HG03280 (cell line): ENCODE results near the gene PRKAR2A.
"Not testable (repeated sequence)": the region's sequence is repeated elsewhere in the genome, so short reads cannot be mapped to it uniquely, and the experiment has no call there.

Experiments
- ATAC-seq: cut with Tn5 transposase; IDR thresholded peaks from one replicate; pipeline ENCODE4 v1.9.1; 2021; ENCODE audit warnings: mild to moderate bottlenecking, moderate library complexity; ENCODE audit not compliant: unreplicated experiment

PRKAR2A gene

DNA sequence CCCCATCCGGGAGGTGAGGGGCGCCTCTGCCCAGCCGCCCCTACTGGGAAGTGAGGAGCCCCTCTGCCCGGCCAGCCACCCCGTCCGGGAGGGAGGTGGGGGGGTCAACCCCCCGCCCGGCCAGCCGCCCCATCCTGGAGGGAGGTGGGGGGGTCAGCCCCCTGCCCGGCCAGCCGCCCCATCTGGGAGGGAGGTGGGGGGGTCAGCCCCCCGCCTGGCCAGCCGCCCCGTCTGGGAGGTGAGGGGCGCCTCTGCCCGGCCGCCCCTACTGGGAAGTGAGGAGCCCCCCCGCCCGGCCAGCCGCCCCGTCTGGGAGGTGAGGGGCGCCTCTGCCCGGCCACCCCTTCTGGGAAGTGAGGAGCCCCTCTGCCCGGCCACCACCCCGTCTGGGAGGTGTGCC, 113.1 kb downstream of the PRKAR2A start:
- ATAC-seq, result not testable (repeated sequence)

DNA sequence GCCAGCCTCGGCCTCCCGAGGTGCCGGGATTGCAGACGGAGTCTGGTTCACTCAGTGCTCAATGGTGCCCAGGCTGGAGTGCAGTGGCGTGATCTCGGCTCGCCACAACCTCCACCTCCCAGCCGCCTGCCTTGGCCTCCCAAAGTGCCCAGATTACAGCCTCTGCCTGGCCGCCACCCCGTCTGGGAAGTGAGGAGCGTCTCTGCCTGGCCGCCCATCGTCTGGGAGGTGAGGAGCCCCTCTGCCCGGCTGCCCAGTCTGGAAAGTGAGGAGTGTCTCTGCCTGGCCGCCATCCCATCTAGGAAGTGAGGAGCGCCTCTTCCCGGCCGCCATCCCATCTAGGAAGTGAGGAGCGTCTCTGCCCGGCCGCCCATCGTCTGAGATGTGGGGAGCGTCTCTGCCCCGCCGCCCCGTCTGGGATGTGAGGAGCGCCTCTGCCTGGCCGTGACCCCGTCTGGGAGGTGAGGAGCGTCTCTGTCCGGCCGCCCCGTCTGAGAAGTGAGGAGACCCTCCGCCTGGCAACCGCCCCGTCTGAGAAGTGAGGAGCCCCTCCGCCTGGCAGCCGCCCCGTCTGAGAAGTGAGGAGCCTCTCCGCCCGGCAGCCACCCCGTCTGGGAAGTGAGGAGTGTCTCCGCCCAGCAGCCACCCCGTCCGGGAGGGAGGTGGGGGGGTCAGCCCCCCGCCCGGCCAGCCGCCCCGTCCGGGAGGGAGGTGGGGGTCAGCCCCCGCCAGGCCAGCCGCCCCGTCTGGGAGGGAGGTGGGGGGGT, 113.7 kb downstream of the PRKAR2A start:
- not testable (repeated sequence) for ATAC-seq

GRCh38 chr3:48727511-48727910, 120.2 kb downstream of the PRKAR2A start:
- ATAC-seq, result no peak

DNA sequence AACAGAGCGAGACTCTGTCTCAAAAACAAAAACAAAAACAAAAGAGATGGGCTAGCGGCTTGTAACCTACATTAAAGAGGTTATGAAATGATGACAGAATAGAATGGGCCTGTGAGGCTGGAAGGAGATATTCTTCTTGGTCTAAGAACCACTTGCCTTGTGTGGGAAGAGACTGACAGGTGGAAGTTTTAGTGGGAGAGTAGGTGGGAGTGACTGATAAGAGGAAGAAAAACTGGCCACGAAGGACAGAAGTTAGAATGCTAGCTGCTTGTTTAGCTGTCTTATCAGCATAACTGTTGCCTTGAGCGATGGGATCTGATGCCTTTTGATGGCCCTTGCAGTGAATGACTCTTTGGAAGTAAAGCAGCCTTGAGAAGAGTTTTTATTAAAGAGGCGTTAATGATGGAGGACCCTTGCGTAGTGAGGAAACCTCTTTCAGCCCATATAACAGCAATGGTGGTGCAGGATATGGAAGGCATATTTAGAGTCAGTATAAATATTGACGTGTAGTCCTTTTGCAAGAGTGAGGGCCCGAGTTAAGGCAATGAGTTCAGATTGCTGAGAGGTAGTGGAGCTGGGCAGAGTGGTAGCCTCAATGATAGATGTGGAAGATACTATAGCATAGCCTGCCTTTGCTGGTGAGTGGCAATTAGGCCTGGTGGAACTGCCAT, 122.4 kb downstream of the PRKAR2A start:
- ATAC-seq, result not testable (repeated sequence)

DNA sequence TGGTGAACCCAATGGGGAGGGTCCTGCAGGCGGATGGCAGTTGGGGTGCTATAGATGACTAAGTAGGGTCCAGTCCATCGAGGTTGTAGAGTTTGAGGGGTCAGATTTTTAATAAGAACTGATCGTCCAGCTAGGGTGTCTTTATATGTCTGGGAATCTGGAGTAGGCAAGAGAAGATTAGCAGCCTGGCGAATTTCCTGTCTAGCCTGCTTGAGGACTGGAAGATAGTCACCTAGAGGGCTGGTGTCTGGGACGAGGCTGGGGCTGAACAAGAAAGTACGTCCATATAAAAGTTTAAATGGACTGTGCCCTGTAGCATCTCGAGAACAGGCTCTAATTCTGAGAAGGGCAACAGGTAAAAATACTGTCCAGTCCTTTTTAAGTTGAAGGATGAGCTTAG, 123.9 kb downstream of the PRKAR2A start:
- ATAC-seq, result no peak

- ATAC-seq, result not testable (repeated sequence)
Measured at GRCh38 chr3:48723293-48723692, 124.4 kb downstream of the PRKAR2A start.

GRCh38 chr3:48716982-48717746, 130.5 kb downstream of the PRKAR2A start, which contains the start of gene IP6K2:
Gene IP6K2, minus strand, starts transcription at chr3:48717221. Its CDS starts 21,930 bp downstream, at chr3:48695291.
- ATAC-seq, result peak; percentile 98

DNA sequence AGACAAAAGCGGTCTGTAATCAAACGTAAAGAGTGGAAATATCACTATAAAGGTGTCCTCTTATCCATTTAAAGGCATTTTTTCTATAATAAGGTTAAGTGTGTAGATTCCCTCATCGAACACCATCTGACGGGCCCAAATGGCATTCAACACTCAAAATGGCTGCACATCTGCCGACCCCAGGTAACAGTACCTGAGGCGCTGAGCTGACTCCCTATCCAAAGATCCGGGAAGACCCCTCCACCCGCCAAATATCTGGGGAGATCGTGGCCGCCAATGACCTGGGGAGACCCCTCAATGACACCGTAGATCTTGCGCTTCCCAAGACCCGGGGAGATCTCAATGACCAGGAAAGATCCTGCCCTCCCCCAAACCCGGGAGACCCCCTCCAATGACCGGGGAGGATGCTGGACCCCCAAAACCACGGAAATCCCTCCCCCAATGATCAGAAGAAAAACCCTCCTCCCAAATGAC, 131.1 kb downstream of the PRKAR2A start:
- no peak for ATAC-seq

DNA sequence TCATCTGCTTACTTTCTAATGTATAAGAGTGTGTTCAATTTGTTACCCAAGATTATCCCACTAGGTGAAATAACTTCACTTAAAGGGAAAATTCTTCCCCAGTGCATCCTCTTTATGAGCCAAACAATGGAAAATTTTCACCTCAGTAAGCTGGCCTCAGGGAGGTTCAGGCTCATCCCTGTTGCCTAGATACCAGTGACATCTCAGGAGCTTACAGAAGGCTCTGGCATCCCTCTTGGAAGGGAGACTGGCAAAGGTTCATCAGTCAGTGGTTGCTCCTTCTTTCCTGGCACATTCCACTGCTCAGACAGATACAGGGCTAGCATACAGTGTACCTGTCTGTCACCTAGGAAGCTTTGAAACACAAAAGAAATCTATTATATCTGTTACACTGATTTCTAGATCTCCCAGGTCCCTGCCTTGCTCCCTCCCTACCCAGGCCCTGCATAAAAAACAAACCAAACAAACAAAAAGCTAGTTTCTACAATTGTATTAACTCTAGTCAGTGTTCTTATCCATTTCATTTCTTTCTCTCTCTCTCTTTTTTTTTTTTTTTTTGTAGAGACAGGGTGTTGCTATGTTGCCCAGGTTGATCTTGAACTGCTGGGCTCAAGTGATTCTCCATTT, 132.4 kb downstream of the PRKAR2A start:
- no peak for ATAC-seq

DNA sequence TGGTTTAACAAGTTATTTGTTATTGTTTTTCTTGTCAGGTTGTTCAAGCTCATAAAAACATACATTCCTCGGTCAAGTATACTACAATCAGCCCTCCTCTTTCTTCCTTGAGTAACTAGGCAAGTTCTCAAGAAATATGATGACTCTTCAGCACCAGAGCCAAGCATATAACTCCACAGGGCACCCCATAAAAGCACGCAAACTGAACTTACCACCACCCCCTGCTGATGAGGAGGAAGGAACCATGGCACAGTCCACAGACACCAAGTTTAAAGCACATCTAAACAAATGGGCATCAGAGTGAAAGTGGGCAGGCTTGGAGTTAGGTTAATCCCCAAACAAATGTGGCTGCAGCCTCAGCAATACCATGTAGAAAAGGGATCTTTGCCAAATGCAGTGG, 135.9 kb downstream of the PRKAR2A start:
- ATAC-seq, result no peak

DNA sequence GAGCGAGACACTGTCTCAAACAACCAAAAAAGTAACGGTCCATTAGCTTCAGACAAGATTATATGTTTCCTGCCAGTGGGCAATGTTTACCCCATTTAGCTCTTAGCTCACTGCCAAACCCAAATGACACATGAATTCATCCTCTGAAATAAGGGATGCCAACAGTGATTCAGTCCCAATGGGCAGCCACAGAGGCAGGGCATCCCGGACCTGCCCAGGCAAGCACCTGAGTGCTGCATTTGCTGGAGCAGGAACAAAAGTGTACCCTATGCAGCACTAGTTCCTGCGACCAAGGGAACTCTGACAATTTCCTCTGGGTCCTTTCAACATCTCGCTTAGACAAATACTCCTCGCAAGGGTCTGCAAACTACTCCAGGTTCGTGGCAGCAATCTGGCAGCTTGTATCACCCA, 138.6 kb downstream of the PRKAR2A start:
- ATAC-seq, result no peak

- no peak for ATAC-seq
Measured at GRCh38 chr3:48708481-48708889, 139.2 kb downstream of the PRKAR2A start.

DNA sequence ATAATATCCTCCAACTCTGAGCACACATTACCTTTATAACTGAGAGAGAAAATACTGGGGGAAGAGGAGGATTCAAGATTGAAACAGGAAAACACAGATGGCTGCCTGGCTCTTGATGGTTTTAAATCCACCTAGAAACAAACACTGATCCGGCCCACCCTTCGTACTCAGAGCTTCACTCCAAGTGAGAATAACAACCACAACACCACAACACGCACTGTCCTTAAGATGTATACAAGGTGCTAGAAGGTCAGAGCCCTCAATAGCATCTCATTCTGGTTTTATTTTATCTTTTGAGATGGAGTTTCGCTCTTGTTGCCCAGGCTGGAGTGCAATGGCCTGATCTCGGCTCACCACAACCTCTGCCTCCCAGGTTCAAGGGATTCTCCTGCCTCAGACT, 140.5 kb downstream of the PRKAR2A start:
- no peak for ATAC-seq

DNA sequence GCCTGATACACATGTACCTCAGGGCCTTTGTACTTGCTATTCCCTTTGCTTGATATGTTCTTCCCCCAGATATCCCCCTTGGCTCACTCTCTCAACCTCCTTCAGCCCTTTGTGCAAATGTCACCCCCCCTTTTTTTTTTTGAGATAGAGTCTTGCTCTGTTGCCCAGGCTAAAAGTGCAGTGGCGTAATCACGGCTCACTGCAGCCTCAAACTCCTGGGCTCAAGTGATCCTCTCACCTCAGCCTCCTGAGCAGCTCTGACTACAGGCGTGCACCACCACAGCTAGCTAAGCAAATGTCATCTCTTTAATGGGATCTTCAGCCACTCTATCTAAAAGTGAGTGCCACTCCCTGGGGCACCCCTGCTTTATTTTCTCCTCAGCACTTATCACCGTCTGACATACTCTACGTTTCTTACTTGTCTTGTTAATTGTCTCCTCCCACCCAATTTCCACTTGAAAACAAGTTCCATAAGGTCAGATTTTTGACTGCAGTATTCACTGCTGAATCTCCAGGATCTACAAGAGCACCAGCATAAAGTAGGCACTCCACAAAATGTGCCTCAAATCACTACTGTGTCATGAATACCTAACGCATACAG, 145.3 kb downstream of the PRKAR2A start:
- no peak for ATAC-seq

- no peak for ATAC-seq
Measured at GRCh38 chr3:48700731-48701405, 146.8 kb downstream of the PRKAR2A start.

DNA sequence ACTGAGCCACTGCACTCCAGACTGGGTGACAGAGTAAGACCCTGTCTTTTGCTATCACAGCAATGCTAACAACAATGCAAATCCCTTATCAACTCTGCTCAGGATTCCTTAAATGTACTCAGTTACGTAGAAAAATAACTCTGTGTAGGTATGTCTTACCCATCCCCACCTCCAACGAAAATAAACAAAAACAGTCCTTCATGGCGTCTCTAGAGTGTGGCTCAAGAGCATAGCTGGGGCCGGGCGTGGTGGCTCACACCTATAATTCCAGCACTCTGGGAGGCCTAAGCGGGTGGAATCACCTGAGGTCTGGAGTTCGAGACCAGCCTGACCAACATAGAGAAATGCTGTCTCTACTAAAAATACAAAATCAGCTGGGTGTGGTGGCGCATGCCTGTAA, 148.8 kb downstream of the PRKAR2A start:
- ATAC-seq, result no peak

- no peak for ATAC-seq
Measured at GRCh38 chr3:48697952-48698351, 149.7 kb downstream of the PRKAR2A start.

DNA sequence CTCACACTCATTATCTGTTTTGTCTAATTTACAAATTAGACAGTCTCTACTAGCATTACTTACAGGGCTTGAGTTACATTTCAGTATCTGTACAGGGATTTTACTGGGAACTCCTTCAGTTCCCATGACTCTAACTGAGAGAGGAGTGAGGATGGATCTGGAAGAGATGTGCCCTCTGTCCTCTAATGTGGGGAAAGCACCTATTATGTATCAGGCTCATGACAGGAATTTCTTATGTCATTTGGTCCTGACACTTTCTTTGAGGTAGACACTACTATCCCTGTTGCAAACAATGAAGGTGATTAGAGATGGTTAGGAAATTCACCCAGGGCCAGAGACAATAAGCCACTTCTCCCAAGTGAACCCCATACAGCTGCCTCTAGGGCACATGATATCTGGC, 151.1 kb downstream of the PRKAR2A start:
- ATAC-seq, result no peak
